GM23248 (cell line): Measurements from ENCODE around the gene OR4E2. TPM values are rescaled to one million over a fixed set of nuclear protein-coding genes. Genes with fewer than 3 reads are reported as not detected.

Source experiments
- DNase-seq: peaks from one replicate; pipeline ENCODE4 v3.0.0-alpha.2; 2015
- H2AFZ ChIP-seq: fragments of 200-600 bp; sonication (generic); 2 replicates; pipeline ENCODE4 v1.6.1; 2016; ENCODE audit warnings: antibody characterized with exemption
- H3F3A ChIP-seq: fragments of 200-600 bp; sonication (generic); 2 replicates; pipeline ENCODE4 v1.6.1; 2016; ENCODE audit warnings: mild to moderate bottlenecking, antibody characterized with exemption, mixed run types; ENCODE audit not compliant: insufficient read depth
- H3K27ac ChIP-seq: fragments of 200-600 bp; sonication (generic); 2 replicates; pipeline ENCODE4 v1.5.1; 2016; ENCODE audit warnings: mild to moderate bottlenecking
- H3K27me3 ChIP-seq: fragments of 200-600 bp; sonication (generic); replicated peaks from 2 replicates; pipeline ENCODE4 v1.6.1; 2016; ENCODE audit warnings: mild to moderate bottlenecking; ENCODE audit not compliant: insufficient read depth
- H3K36me3 ChIP-seq: fragments of 200-600 bp; sonication (generic); 2 replicates; pipeline ENCODE4 v1.6.1; 2016; ENCODE audit warnings: low read depth, mild to moderate bottlenecking
- H3K4me1 ChIP-seq: fragments of 200-600 bp; sonication (generic); 2 replicates; pipeline ENCODE4 v1.6.1; 2016; ENCODE audit warnings: mild to moderate bottlenecking; ENCODE audit not compliant: insufficient read depth
- H3K4me2 ChIP-seq: fragments of 200-600 bp; sonication (generic); one replicate; pipeline ENCODE4 v1.6.1; 2016; ENCODE audit warnings: mild to moderate bottlenecking; ENCODE audit not compliant: unreplicated experiment
- H3K4me3 ChIP-seq: fragments of 200-600 bp; sonication (generic); 2 replicates; pipeline ENCODE4 v1.5.1; 2016; ENCODE audit warnings: mild to moderate bottlenecking
- H3K79me2 ChIP-seq: fragments of 200-600 bp; sonication (generic); 2 replicates; pipeline ENCODE4 v1.6.1; 2016; ENCODE audit warnings: mild to moderate bottlenecking; ENCODE audit not compliant: insufficient read depth
- H3K9ac ChIP-seq: fragments of 200-600 bp; sonication (generic); 2 replicates; pipeline ENCODE4 v1.6.1; 2016; ENCODE audit warnings: mild to moderate bottlenecking
- H3K9me2 ChIP-seq: fragments of 200-600 bp; sonication (generic); 2 replicates; pipeline ENCODE4 v1.6.1; 2016; ENCODE audit warnings: mixed run types, mild to moderate bottlenecking, moderate library complexity; ENCODE audit not compliant: insufficient read depth
- H3K9me3 ChIP-seq: fragments of 200-600 bp; sonication (generic); one replicate; pipeline ENCODE4 v1.6.1; 2017; ENCODE audit warnings: low read depth
- H4K20me1 ChIP-seq: fragments of 200-600 bp; sonication (generic); 2 replicates; pipeline ENCODE4 v1.6.0; 2016; ENCODE audit not compliant: insufficient read depth
- EZH2 ChIP-seq: fragments of 200-600 bp; sonication (generic); IDR thresholded peaks from 2 replicates; pipeline ENCODE4 v1.6.1; 2018; ENCODE audit warnings: antibody characterized with exemption, mild to moderate bottlenecking; ENCODE audit not compliant: insufficient read depth, poor library complexity, severe bottlenecking
- EZH2phosphoT487 ChIP-seq: fragments of 200-600 bp; sonication (generic); IDR thresholded peaks from 2 replicates; pipeline ENCODE4 v1.6.1; 2018; ENCODE audit warnings: antibody characterized with exemption, moderate library complexity, mild to moderate bottlenecking, low read depth; ENCODE audit not compliant: insufficient read depth
- WGBS, 2 experiments: methylation state at CpG; one replicate each; pipeline ENCODE4 v1.1.6; 2015 to 2017; ENCODE audit warnings: low lambda C conversion rate in 2 of 2, low coverage in 1 of 2; ENCODE audit errors: missing lambda C conversion rate in 2 of 2; 5-methylcytosine and 5-hydroxymethylcytosine counted together
- in situ Hi-C: fragments of 300-500 bp; cut with MboI; formaldehyde crosslinking; loops from 2 replicates; pipeline ENCODE4 v1.15.0; 2020
- polyA plus RNA-seq: library from polyadenylated mRNA; unstranded; fragments of >200 nt; fragmentation: Nextera tagmentation; extraction: Ambion mirVana; gene quantifications from 2 replicates; pipeline ENCODE4 v1.2.1, GENCODE V29; 2016
- total RNA-seq: library from RNA; depleted of rRNA; stranded (reverse); fragments of >200 nt; shearing (Covaris generic); gene quantifications from 2 replicates; pipeline ENCODE4 v1.2.3, GENCODE V29; 2014

The OR4E2 gene
- total and polyA plus RNA-seq, 2 experiments from 2014 or later = not detected

DNA sequence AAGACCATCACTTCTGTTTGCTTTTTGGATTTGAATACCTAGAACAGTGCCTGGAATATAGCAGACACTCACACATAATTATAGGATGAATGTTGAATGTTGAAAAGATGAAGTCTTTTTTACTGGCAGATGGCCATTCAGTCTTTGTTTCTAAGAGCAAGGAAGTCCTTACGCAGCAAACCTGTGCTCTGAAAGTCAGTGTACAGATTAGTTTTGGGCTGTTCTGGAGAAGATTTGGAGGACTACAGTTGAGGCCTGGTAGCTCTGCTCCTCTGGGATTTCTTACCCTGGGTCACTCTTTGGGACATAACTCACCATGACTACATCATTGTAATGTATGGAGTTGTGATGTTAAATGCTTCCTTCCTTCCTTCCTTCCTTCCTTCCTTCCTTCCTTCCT is 3.3 kb downstream of the OR4E2 start:
- Histone ChIP-seq H3K4me1 (no peaks in the 10 kb centered on the region), H4K20me1 (no peaks in the 10 kb centered on the region), H3K9me2 (no peaks in the 10 kb centered on the region), H3K9ac (no peak overlapping the region), H3K27me3 (no peaks in the 10 kb centered on the region), H3K4me3 (no peak overlapping the region), H3F3A (no peaks in the 10 kb centered on the region), H3K9me3 (no peaks in the 10 kb centered on the region), H3K4me2 (no peak overlapping the region), H3K36me3 (no peaks in the 10 kb centered on the region), H2AFZ (no peak overlapping the region), H3K79me2 (no peaks in the 10 kb centered on the region), H3K27ac (no peak overlapping the region)
- no peak for TF ChIP-seq EZH2phosphoT487
- TF ChIP-seq EZH2 = no peak
- no peak for DNase-seq
- in situ Hi-C loops = no loop called here
- WGBS, 2 experiments = 40% methylated on average over 1 of the region's 1 CpG

GRCh38 chr14:21668377-21668776 is 14.7 kb downstream of the OR4E2 start:
- no peak overlapping the region for H3K4me2 ChIP-seq
- H3K79me2 ChIP-seq = no peaks in the 10 kb centered on the region
- no peak overlapping the region for H3K27ac ChIP-seq

GRCh38 chr14:21669284-21669683 is 15.6 kb downstream of the OR4E2 start:
- Histone ChIP-seq H3K9ac (no peak overlapping the region), H3K27me3 (no peaks in the 10 kb centered on the region), H3K27ac (no peak overlapping the region), H2AFZ (no peak overlapping the region), H3K4me2 (no peak overlapping the region), H3K36me3 (no peaks in the 10 kb centered on the region), H3K4me1 (no peaks in the 10 kb centered on the region), H3K9me2 (no peaks in the 10 kb centered on the region), H3K9me3 (no peaks in the 10 kb centered on the region), H3K4me3 (no peak overlapping the region), H3F3A (no peaks in the 10 kb centered on the region), H4K20me1 (no peaks in the 10 kb centered on the region), H3K79me2 (no peaks in the 10 kb centered on the region)
- TF ChIP-seq EZH2phosphoT487 (no peak), EZH2 (no peak)
- in situ Hi-C loops = no loop called here
- no peak for DNase-seq

More at GRCh38 chr14:21668377-21668776, 14.7 kb downstream of the OR4E2 start:
- TF ChIP-seq EZH2 (no peak), EZH2phosphoT487 (no peak)
- Histone ChIP-seq H3F3A (no peaks in the 10 kb centered on the region), H2AFZ (no peak overlapping the region), H3K27me3 (no peaks in the 10 kb centered on the region), H3K9ac (no peak overlapping the region), H3K9me3 (no peaks in the 10 kb centered on the region), H3K4me3 (no peak overlapping the region), H3K9me2 (no peaks in the 10 kb centered on the region), H4K20me1 (no peaks in the 10 kb centered on the region), H3K36me3 (no peaks in the 10 kb centered on the region), H3K4me1 (no peaks in the 10 kb centered on the region)
- no peak for DNase-seq
- in situ Hi-C loops = no loop called here
- WGBS, 2 experiments = 15 to 20% methylated on average over 3 of the region's 3 CpGs

- in situ Hi-C loops = no loop called here
- H2AFZ ChIP-seq = no peak overlapping the region
- H3K36me3 ChIP-seq = no peaks in the 10 kb centered on the region
- no peaks in the 10 kb centered on the region for H3K9me3 ChIP-seq
- no peak overlapping the region for H3K27ac ChIP-seq
- WGBS, 2 experiments = 0% methylated on average over 2 of the region's 2 CpGs
- no peaks in the 10 kb centered on the region for H3K9me2 ChIP-seq
- H3K79me2 ChIP-seq = no peaks in the 10 kb centered on the region
- H3K27me3 ChIP-seq = no peaks in the 10 kb centered on the region
- H3K4me2 ChIP-seq = no peak overlapping the region
- H4K20me1 ChIP-seq = no peaks in the 10 kb centered on the region
- no peaks in the 10 kb centered on the region for H3F3A ChIP-seq
- no peak overlapping the region for H3K9ac ChIP-seq
- H3K4me3 ChIP-seq = no peak overlapping the region
- no peak for DNase-seq
- no peaks in the 10 kb centered on the region for H3K4me1 ChIP-seq
- TF ChIP-seq EZH2phosphoT487 (no peak), EZH2 (no peak)
These were observed 17.7 kb downstream of the OR4E2 start for GRCh38 chr14:21671371-21671770.

DNA sequence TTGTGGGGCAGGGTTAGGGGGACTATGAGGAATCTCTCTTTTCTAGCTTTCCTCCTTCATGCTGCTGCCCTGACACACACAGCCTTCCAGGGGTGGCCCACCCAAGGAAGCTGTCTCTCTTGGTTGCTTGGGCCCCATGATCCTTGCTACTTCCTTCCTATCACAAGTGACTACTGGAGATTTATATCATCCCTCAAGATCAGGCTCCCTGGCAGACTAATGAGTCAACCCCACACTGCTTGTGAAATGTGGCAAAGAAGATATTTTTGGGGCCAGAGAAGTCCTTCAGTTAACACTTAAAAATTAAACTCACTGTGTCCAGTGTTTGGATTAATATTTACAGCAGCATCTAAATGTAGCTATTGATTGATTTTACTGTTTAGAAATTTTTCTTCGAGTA is 18.5 kb downstream of the OR4E2 start:
- Histone ChIP-seq H3K79me2 (no peaks in the 10 kb centered on the region), H3F3A (no peaks in the 10 kb centered on the region), H3K4me2 (no peak overlapping the region), H3K9me3 (no peaks in the 10 kb centered on the region), H2AFZ (no peak overlapping the region), H3K9ac (no peak overlapping the region), H3K4me1 (no peaks in the 10 kb centered on the region), H3K27ac (no peak overlapping the region), H3K36me3 (no peaks in the 10 kb centered on the region), H3K27me3 (no peaks in the 10 kb centered on the region), H4K20me1 (no peaks in the 10 kb centered on the region), H3K4me3 (no peak overlapping the region), H3K9me2 (no peaks in the 10 kb centered on the region)
- no peak for DNase-seq
- 18 to 31% methylated on average over 1 of the region's 1 CpG for WGBS, 2 experiments
- no peak for TF ChIP-seq EZH2phosphoT487
- TF ChIP-seq EZH2 = no peak
- in situ Hi-C loops = no loop called here
